HG03196 (cell line): ENCODE data around the gene LRRC42.

Source experiments
- ATAC-seq: cut with Tn5 transposase; IDR thresholded peaks from one replicate; pipeline ENCODE4 v1.9.1; 2021; ENCODE audit not compliant: unreplicated experiment

Gene LRRC42

DNA sequence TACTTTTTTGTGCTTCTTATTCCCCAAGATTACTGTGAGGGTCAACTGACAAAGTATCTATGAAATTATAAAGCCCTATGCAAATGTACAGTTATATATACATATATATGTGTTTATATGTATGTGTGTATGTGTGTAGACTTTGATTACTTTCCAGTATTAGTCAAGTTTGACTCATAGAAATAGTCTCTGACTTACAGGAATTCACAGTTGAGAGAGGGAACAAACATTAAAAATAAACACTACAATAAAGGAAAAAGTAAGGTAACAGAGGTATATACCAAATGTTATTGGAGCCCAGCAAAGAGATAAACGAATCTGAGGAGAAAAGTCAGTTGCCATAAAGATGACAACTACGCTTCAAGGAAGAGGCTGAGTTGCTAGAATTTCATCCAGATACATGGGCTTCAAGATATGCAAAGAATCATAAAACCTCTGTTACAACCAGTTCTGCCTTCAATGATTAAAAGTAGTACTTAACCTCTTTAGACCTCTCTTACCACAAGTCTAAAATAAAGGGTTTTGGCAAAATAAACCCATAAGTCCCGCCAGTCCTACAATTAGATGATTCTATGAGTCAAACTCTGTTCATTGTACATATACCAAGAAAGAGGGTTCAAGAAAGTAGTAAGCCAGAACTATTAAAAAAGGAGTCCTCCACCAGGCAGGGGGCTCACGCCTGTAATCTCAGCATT lies 7.9 kb upstream of the LRRC42 start:
- no peak for ATAC-seq

GRCh38 chr1:53942127-53942957 lies 3.8 kb upstream of the LRRC42 start:
- no peak for ATAC-seq

DNA sequence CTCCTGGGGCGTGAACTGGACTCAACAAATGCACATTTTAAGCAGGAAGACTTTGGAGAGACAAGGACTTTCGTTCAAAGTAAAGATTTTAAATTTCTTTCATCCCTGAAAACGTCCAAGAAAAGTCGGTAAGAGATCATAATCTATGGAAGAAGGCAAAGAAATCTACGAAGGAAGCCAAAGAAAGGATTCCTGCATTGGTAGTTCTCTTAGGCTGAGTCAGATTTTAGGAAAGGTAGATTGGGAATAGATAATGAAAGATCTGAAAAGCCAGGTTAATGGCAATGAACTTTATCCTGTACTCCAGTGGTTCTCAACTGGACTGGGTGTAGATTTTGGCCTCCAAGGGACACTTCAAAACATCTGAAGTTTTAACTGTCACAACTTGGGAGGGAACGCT lies 3.1 kb upstream of the LRRC42 start:
- ATAC-seq = no peak

GRCh38 chr1:53943490-53944043 lies 2.6 kb upstream of the LRRC42 start:
- ATAC-seq = no peak

DNA sequence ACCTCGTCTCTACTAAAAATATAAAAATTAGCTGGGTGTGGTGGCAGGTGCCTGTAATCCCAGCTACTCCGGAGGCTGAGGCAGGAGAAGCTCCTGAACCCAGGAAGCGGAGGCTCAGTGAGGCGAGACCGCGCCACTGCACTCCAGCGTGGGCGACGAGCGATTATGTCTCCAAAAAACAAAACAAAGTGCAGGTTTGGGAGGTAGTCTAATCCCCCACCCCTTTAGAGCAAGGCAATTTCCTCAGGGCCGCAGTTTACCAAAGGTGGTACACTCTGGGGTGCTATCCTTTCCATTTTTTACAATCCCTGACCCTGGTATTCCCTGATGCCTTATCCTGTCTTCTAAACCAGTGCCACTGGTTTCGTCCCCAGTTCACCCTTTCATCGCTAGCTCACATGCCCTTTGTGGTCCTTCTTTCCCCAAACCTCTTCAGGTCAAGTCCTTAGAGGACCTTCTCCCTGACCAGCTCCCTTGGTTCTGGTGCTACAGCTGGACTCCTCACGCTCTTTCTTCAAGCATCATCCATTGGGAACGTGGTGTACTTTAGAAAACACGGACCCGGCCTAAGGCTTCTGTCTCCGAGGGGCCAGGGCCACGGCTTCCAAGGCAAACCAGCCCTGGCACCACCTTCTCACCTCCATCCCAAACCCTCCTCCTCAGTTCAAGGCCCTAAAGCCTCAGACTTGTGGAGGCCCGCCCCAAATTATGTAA lies 1.5 kb upstream of the LRRC42 start:
- no peak for ATAC-seq

DNA sequence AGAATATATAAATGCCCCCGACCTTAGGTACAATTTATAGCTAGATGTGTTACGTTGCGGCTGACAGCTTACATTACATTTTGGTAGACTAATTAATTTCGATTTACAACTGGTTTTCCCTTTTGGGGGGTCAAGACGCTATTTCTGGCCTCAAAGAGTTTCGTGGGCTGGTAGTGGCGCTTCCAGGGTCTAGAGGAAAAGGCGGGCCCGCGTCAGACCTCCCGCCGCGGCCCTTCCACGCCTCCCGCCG lies 1.0 kb upstream of the LRRC42 start:
- no peak for ATAC-seq

- ATAC-seq = peak; percentile 67
These were observed 508 bp upstream of the LRRC42 start, which contains the start of gene IFT25 for GRCh38 chr1:53945433-53946251. TSS of gene IFT25 (minus strand) at chr1:53945699. CDS start at chr1:53940082, 5,617 bp downstream.

- ATAC-seq = no peak
These were observed 1.2 kb downstream of the LRRC42 start for GRCh38 chr1:53947172-53947907.

- no peak for ATAC-seq
These were observed 2.1 kb downstream of the LRRC42 start for GRCh38 chr1:53948291-53948690.

- no peak for ATAC-seq
These were observed 3.2 kb downstream of the LRRC42 start for GRCh38 chr1:53949023-53949990.

- no peak for ATAC-seq
These were observed 5.5 kb downstream of the LRRC42 start for GRCh38 chr1:53951697-53952096.

DNA sequence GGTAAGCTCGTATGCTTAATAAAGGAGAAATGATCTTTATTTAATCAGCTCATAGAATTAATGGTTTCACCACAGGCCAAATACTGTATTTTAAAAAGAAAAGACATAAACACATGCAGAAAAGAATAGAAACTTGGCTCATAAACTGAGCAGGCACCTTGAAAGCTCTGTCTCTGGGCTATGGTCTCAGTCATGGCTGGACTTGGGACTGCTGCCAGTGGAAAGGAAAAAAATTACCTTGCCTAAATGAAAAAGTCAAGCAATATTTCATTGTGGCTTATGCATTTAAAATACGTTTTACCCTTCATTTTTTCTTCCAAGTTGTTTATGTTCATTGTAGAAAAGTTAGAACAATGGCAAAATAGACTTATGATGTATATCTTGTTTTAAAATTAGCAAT lies 8.0 kb downstream of the LRRC42 start:
- no peak for ATAC-seq

- ATAC-seq = no peak
These were observed 10.4 kb downstream of the LRRC42 start for GRCh38 chr1:53956308-53957168.

- ATAC-seq = no peak
These were observed 11.2 kb downstream of the LRRC42 start for GRCh38 chr1:53957194-53957818.

- no peak for ATAC-seq
These were observed 13.6 kb downstream of the LRRC42 start for GRCh38 chr1:53959664-53960250.

GRCh38 chr1:53962395-53962794 lies 16.2 kb downstream of the LRRC42 start:
- ATAC-seq = no peak

- no peak for ATAC-seq
These were observed 17.3 kb downstream of the LRRC42 start for GRCh38 chr1:53963460-53963859.
